ENCODE results near the gene KSR1. TPM values are rescaled to one million over a fixed set of nuclear protein-coding genes. Genes with fewer than 3 reads are reported as not detected.
"Not testable (repeated sequence)": the region's sequence is repeated elsewhere in the genome, so short reads cannot be mapped to it uniquely, and the experiment has no call there.

Gene KSR1
- total and polyA plus RNA-seq, 2 experiments from 2014 or later: 7.8 to 53.2 TPM

DNA sequence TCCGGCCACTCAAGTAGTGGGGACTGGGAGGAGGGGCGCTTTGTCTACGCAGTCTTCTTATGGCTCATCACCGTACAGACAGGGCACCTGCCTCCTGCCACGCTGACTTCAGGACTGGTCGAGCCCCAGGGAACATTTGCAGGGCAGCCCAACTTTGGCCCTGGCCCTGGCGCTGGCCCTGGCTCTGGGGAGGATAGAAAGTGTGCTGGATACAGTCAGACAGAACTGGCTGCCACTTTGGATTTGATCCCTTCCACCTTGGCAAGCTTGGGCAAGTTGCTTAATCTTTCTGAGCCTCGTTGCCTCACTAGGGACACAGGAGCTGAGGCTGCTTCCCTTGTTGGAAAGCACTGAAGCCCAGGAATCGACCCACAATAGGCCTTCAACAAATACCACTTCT lies 188.3 kb downstream of the KSR1 start:
- Mint-ChIP-seq H3K27me3 (ENCODE audit: insufficient read depth, low read depth, poor library complexity) (peaks cover 5% of the 10 kb centered on the region), H3K9me3 (no peaks in the 10 kb centered on the region), H3K4me1 (peaks cover 6% of the 10 kb centered on the region), H3K36me3 (ENCODE audit: low read depth) (no peaks in the 10 kb centered on the region; the same call in 2 of the 3 replicates), H3K4me3 (no peak overlapping the region), H3K27ac (no peak overlapping the region)
- DNase-seq (ENCODE audit: low spot score) (no peak), ATAC-seq (no peak)
- Histone ChIP-seq H3K9me2 (ENCODE audit: insufficient read depth) (no peaks in the 10 kb centered on the region), H3K27me3 (ENCODE audit: insufficient read depth) (no peaks in the 10 kb centered on the region), H3K36me3 (ENCODE audit: insufficient read depth) (no peaks in the 10 kb centered on the region), H3K4me1 (ENCODE audit: insufficient read depth) (no peaks in the 10 kb centered on the region), H4K20me1 (replicated peaks; ENCODE audit: insufficient read depth) (no peaks in the 10 kb centered on the region), H3K79me2 (replicated peaks; ENCODE audit: insufficient read depth) (no peaks in the 10 kb centered on the region), H3F3A (replicated peaks; ENCODE audit: low read depth) (no peaks in the 10 kb centered on the region), H2AFZ (no peak overlapping the region), H3K4me3 (no peak overlapping the region), H3K4me2 (no peak overlapping the region), H3K27ac (ENCODE audit: low read depth) (no peak overlapping the region)
- no peak for TF ChIP-seq ZNF331 (CRISPR knock-in tag; IDR thresholded peaks at IDR 0.05; ENCODE audit: low read depth)

DNA sequence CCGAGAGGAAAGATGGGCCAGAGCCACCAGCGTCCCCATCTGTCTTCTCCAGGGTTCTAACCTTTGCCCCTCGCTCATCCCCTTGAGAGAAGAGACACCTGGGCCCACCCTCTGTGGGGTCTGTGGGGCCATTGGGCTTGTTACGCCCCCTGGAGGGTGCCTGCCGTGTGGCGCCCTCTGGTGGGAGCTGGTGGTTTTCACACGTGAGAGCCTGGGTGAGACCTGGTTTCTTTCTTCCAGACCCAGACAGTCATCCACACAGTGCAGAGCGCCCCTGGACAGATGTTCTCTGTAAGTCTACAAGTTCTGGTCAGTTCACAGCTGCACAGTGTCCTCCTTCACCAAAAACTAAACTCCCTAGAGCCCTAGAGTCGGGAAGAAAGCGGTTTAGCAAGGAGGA lies 189.4 kb downstream of the KSR1 start:
- H3K27me3 Mint-ChIP-seq (ENCODE audit: insufficient read depth, low read depth, poor library complexity); H4K20me1 ChIP-seq (replicated peaks; ENCODE audit: insufficient read depth); H3K27ac ChIP-seq (ENCODE audit: low read depth); H3K4me3 Mint-ChIP-seq; H2AFZ ChIP-seq; H3K27me3 ChIP-seq (ENCODE audit: insufficient read depth); H3K36me3 Mint-ChIP-seq (ENCODE audit: low read depth); H3K4me2 ChIP-seq; H3K9me2 ChIP-seq (ENCODE audit: insufficient read depth); H3K27ac Mint-ChIP-seq; H3K4me1 Mint-ChIP-seq; H3K36me3 ChIP-seq (ENCODE audit: insufficient read depth); H3K9me3 Mint-ChIP-seq; H3F3A ChIP-seq (replicated peaks; ENCODE audit: low read depth); H3K4me3 ChIP-seq; DNase-seq (ENCODE audit: low spot score); H3K4me1 ChIP-seq (ENCODE audit: insufficient read depth); H3K79me2 ChIP-seq (replicated peaks; ENCODE audit: insufficient read depth): not testable (repeated sequence)
- ATAC-seq: peak; percentile 77

DNA sequence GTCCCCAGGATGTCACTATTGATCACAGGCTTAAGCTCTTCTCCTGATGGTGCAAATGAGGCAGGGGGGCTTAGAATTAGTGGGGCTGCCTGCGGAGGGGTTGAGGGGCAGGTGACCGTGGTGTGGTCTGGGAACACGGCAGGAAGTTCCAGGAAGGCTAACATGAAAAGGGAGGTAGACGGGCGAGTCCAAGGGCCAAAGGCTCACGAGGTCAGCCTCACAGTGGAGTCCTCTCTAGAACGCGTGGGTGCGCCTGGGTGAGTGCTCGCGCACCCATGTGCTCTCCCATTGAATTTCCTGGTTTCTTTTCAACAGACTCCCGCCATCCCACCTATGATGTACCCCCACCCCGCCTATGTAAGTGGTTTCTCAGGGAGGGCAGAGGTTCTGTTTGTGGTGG lies 190.0 kb downstream of the KSR1 start:
- H3K27ac Mint-ChIP-seq: no peak overlapping the region
- Histone ChIP-seq H3F3A (replicated peaks; ENCODE audit: low read depth) (no peaks in the 10 kb centered on the region), H3K27me3 (ENCODE audit: insufficient read depth) (no peaks in the 10 kb centered on the region), H4K20me1 (replicated peaks; ENCODE audit: insufficient read depth) (no peaks in the 10 kb centered on the region), H3K4me3 (no peak overlapping the region), H3K36me3 (ENCODE audit: insufficient read depth) (no peaks in the 10 kb centered on the region), H3K4me2 (no peak overlapping the region), H3K4me1 (ENCODE audit: insufficient read depth) (no peaks in the 10 kb centered on the region), H3K9me2 (ENCODE audit: insufficient read depth) (no peaks in the 10 kb centered on the region), H3K79me2 (replicated peaks; ENCODE audit: insufficient read depth) (no peaks in the 10 kb centered on the region), H2AFZ (no peak overlapping the region), H3K27ac (ENCODE audit: low read depth) (no peak overlapping the region)
- H3K9me3 Mint-ChIP-seq: no peaks in the 10 kb centered on the region
- TF ChIP-seq ZNF331 (CRISPR knock-in tag; IDR thresholded peaks at IDR 0.05; ENCODE audit: low read depth): no peak
- no peak for TF ChIP-seq EZH2 (IDR thresholded peaks at IDR 0.05; ENCODE audit: low read depth, unreplicated experiment)
- TF ChIP-seq POLR2AphosphoS5 (IDR thresholded peaks at IDR 0.05; ENCODE audit: low read depth): no peak
- TF ChIP-seq CREB1 (CRISPR knock-in tag; IDR thresholded peaks at IDR 0.05; ENCODE audit: low read depth): no peak
- no peak for TF ChIP-seq NANOG (IDR thresholded peaks at IDR 0.05; ENCODE audit: borderline replicate concordance)
- TF ChIP-seq EZH2phosphoT487 (IDR thresholded peaks at IDR 0.05; ENCODE audit: unreplicated experiment): no peak
- H3K4me1 Mint-ChIP-seq: peaks cover 5% of the 10 kb centered on the region; the same call in 2 of the 3 replicates
- no peaks in the 10 kb centered on the region; the same call in 2 of the 3 replicates for H3K36me3 Mint-ChIP-seq (ENCODE audit: low read depth)
- H3K4me3 Mint-ChIP-seq: no peak overlapping the region
- peaks cover 5% of the 10 kb centered on the region for H3K27me3 Mint-ChIP-seq (ENCODE audit: insufficient read depth, low read depth, poor library complexity)
- DNase-seq (ENCODE audit: low spot score) (no peak), ATAC-seq (no peak)

DNA sequence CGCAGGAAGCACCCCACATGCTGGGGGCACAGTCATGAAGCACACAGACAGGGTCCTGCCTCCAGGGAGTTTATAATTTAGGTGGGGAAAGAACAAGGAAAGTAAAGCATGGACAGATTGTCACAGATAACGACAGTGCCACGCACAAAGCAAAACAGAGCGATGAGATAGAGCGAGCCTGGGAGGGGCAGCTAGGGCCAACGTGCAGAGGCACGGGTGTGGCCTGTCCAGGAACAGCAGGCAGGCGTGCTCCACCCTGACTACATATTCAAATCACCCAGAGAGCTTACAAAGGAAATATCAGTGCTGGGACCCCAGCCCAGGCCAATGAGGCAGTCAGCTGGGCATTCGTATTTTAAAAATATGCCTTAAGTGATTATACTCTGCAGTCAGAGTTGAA lies 191.5 kb downstream of the KSR1 start:
- H3F3A ChIP-seq (replicated peaks; ENCODE audit: low read depth): no peaks in the 10 kb centered on the region
- H3K9me2 ChIP-seq (ENCODE audit: insufficient read depth): no peaks in the 10 kb centered on the region
- no peak overlapping the region for H3K4me2 ChIP-seq
- Mint-ChIP-seq H3K4me1 (peaks cover 16% of the 10 kb centered on the region), H3K4me3 (no peak overlapping the region), H3K27ac (no peak overlapping the region), H3K36me3 (ENCODE audit: low read depth) (no peaks in the 10 kb centered on the region; the same call in 2 of the 3 replicates), H3K9me3 (no peaks in the 10 kb centered on the region; the same call in 2 of the 3 replicates), H3K27me3 (ENCODE audit: insufficient read depth, low read depth, poor library complexity) (peaks cover 11% of the 10 kb centered on the region)
- H3K36me3 ChIP-seq (ENCODE audit: insufficient read depth): no peaks in the 10 kb centered on the region
- H3K27me3 ChIP-seq (ENCODE audit: insufficient read depth): no peaks in the 10 kb centered on the region
- no peak overlapping the region for H3K27ac ChIP-seq (ENCODE audit: low read depth)
- no peak for DNase-seq (ENCODE audit: low spot score)
- no peaks in the 10 kb centered on the region for H3K4me1 ChIP-seq (ENCODE audit: insufficient read depth)
- H2AFZ ChIP-seq: no peak overlapping the region
- no peak for ATAC-seq
- no peaks in the 10 kb centered on the region for H3K79me2 ChIP-seq (replicated peaks; ENCODE audit: insufficient read depth)
- H4K20me1 ChIP-seq (replicated peaks; ENCODE audit: insufficient read depth): no peaks in the 10 kb centered on the region
- no peak overlapping the region for H3K4me3 ChIP-seq
- TF ChIP-seq POLR2AphosphoS5 (IDR thresholded peaks at IDR 0.05; ENCODE audit: low read depth) (no peak), NANOG (IDR thresholded peaks at IDR 0.05; ENCODE audit: borderline replicate concordance) (no peak), JUNB (IDR thresholded peaks at IDR 0.05; ENCODE audit: unreplicated experiment) (no peak), ZNF331 (CRISPR knock-in tag; IDR thresholded peaks at IDR 0.05; ENCODE audit: low read depth) (no peak), EZH2phosphoT487 (IDR thresholded peaks at IDR 0.05; ENCODE audit: unreplicated experiment) (no peak), ZNF114 (CRISPR knock-in tag; IDR thresholded peaks at IDR 0.05) (no peak), CREB1 (CRISPR knock-in tag; IDR thresholded peaks at IDR 0.05; ENCODE audit: low read depth) (no peak)
- TF ChIP-seq, protein P1, sequence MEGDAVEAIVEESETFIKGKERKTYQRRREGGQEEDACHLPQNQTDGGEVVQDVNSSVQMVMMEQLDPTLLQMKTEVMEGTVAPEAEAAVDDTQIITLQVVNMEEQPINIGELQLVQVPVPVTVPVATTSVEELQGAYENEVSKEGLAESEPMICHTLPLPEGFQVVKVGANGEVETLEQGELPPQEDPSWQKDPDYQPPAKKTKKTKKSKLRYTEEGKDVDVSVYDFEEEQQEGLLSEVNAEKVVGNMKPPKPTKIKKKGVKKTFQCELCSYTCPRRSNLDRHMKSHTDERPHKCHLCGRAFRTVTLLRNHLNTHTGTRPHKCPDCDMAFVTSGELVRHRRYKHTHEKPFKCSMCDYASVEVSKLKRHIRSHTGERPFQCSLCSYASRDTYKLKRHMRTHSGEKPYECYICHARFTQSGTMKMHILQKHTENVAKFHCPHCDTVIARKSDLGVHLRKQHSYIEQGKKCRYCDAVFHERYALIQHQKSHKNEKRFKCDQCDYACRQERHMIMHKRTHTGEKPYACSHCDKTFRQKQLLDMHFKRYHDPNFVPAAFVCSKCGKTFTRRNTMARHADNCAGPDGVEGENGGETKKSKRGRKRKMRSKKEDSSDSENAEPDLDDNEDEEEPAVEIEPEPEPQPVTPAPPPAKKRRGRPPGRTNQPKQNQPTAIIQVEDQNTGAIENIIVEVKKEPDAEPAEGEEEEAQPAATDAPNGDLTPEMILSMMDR (conservative IDR thresholded peaks at IDR 0.05; ENCODE audit: low read depth in 2 of 2): no peak
- TF ChIP-seq, protein P2, sequence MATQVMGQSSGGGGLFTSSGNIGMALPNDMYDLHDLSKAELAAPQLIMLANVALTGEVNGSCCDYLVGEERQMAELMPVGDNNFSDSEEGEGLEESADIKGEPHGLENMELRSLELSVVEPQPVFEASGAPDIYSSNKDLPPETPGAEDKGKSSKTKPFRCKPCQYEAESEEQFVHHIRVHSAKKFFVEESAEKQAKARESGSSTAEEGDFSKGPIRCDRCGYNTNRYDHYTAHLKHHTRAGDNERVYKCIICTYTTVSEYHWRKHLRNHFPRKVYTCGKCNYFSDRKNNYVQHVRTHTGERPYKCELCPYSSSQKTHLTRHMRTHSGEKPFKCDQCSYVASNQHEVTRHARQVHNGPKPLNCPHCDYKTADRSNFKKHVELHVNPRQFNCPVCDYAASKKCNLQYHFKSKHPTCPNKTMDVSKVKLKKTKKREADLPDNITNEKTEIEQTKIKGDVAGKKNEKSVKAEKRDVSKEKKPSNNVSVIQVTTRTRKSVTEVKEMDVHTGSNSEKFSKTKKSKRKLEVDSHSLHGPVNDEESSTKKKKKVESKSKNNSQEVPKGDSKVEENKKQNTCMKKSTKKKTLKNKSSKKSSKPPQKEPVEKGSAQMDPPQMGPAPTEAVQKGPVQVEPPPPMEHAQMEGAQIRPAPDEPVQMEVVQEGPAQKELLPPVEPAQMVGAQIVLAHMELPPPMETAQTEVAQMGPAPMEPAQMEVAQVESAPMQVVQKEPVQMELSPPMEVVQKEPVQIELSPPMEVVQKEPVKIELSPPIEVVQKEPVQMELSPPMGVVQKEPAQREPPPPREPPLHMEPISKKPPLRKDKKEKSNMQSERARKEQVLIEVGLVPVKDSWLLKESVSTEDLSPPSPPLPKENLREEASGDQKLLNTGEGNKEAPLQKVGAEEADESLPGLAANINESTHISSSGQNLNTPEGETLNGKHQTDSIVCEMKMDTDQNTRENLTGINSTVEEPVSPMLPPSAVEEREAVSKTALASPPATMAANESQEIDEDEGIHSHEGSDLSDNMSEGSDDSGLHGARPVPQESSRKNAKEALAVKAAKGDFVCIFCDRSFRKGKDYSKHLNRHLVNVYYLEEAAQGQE (IDR thresholded peaks at IDR 0.05; ENCODE audit: unreplicated experiment): no peak
